ENCODE results near the gene HSPA12B.
A peak's percentile ranks its signal among the peaks of the same experiment; 100 is the strongest.

Gene HSPA12B

GRCh38 chr20:3738111-3739053, 5.9 kb downstream of the HSPA12B start:
- TF ChIP-seq CTCF (conservative IDR thresholded peaks at IDR 0.05) (no peak), ZFX (IDR thresholded peaks at IDR 0.05) (no peak)
- H3K27ac ChIP-seq, result peak overlapping the region; percentile 51

- TF ChIP-seq CTCF (conservative IDR thresholded peaks at IDR 0.05) (no peak), ZFX (IDR thresholded peaks at IDR 0.05) (no peak)
- H3K27ac ChIP-seq, result peak overlapping the region; percentile 51
Measured at GRCh38 chr20:3739054-3739925, 6.8 kb downstream of the HSPA12B start.

GRCh38 chr20:3739926-3740451, 7.5 kb downstream of the HSPA12B start:
- TF ChIP-seq ZFX (IDR thresholded peaks at IDR 0.05), result no peak
- no peak for TF ChIP-seq CTCF (conservative IDR thresholded peaks at IDR 0.05)
- peak overlapping the region; percentile 51 for H3K27ac ChIP-seq

- H3K27ac ChIP-seq, result no peak overlapping the region
- no peak for TF ChIP-seq CTCF (conservative IDR thresholded peaks at IDR 0.05)
- TF ChIP-seq ZFX (IDR thresholded peaks at IDR 0.05), result no peak
Measured at GRCh38 chr20:3740615-3741301, 8.3 kb downstream of the HSPA12B start.

GRCh38 chr20:3741836-3742458, 9.5 kb downstream of the HSPA12B start:
- TF ChIP-seq CTCF (conservative IDR thresholded peaks at IDR 0.05), result no peak
- no peak for TF ChIP-seq ZFX (IDR thresholded peaks at IDR 0.05)
- no peak overlapping the region for H3K27ac ChIP-seq

GRCh38 chr20:3743251-3743650, 10.8 kb downstream of the HSPA12B start:
- TF ChIP-seq ZFX (IDR thresholded peaks at IDR 0.05) (no peak), CTCF (conservative IDR thresholded peaks at IDR 0.05) (no peak)

More at GRCh38 chr20:3743251-3743650, 10.8 kb downstream of the HSPA12B start:
- H3K27ac ChIP-seq, result no peak overlapping the region
